NCI-H2081 (cell line): ENCODE measurements around the gene PRAMEF18.
"Not testable (repeated sequence)": the region's sequence is repeated elsewhere in the genome, so short reads cannot be mapped to it uniquely, and the experiment has no call there.

Experiments used
- DNase-seq, 2 experiments: peaks; one replicate each; lab custom pipeline; 2025; lab: John Stamatoyannopoulos, UW

The PRAMEF18 gene, protein sequence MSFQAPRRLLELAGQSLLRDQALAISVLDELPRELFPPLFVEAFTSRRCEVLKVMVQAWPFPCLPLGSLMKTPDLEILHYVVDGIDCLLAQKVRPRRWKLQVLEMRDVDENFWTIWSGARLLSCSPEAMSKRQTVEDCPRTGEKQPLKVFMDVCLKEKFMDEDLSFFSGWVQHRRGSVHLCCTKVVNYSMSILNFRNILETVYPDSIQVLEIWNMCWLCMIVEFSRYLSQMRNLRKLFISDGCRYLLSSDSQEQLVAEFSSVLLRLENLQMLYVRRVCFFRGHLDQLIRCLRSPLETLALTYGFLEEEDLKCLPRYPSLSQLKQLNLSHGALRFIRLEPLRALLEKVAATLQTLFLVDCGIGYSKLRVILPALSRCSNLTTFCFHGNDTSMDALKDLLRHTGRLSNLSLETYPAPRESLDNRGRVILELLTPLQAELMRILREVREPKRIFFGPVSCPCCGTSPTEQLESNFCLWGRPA

GRCh38 chr1:13225675-13226204, at the start of gene PRAMEF18:
TSS of gene PRAMEF18 (minus strand) at chr1:13226154. CDS start at chr1:13226106, 48 bp downstream.
- not testable (repeated sequence) for DNase-seq

GRCh38 chr1:13265124-13265523, 39.2 kb upstream of the PRAMEF18 start:
- DNase-seq, result not testable (repeated sequence)

GRCh38 chr1:13253898-13254297, 27.9 kb upstream of the PRAMEF18 start, which contains the start of gene PRAMEF5:
TSS of gene PRAMEF5 (plus strand) at chr1:13254198. CDS start at chr1:13259269, 5,071 bp downstream.
- not testable (repeated sequence) for DNase-seq

- DNase-seq, result not testable (repeated sequence)
These were observed 21.2 kb upstream of the PRAMEF18 start for GRCh38 chr1:13247122-13247521.

DNA sequence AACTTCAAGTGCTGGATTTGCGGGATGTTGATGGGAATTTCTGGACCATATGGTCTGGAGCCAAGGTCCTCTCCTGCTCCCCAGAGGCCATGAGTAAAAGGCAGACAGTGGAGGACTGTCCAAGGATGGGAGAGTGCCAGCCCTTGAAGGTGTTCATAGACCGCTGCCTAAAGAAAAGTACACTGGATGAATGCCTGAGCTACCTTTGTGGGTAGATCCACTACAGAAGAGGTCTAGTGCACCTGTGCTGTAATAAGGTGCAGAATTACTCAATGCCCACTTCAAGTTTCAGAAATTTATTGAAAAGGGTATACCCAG, 20.6 kb upstream of the PRAMEF18 start:
- not testable (repeated sequence) for DNase-seq

DNA sequence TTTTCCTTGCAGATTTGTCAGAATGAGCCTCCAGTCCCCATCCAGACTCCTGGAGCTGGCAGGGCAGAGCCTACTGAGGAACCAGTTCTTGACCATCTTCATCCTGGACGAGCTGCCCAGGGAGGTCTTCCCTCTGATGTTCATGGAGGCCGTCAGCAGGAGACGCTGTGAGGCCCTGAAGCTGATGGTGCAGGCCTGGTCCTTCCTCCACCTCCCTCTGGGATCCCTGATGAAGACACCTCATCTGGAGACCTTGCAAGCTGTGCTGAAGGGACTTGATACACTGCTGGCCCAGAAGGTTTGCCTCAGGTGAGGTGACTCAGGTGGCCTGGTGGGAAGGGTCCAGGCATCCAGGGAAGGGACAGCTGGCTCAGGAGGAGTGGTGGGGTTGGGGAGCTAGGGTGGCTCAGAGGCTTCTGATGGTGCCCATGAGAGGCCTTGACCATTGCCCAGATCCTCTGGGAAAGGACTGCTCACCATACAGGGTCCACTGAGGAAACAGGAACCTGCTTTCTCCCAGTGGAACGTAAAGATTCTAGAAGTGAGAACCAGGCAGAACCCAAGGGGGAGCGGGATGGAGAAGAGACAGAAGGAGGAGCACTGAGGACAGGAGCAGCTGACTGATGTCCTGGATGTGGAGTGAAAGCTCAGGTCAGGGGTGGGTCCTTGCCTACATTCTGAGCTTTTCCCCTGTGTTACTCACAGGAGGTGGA, 20.0 kb upstream of the PRAMEF18 start:
- DNase-seq, result not testable (repeated sequence)

DNA sequence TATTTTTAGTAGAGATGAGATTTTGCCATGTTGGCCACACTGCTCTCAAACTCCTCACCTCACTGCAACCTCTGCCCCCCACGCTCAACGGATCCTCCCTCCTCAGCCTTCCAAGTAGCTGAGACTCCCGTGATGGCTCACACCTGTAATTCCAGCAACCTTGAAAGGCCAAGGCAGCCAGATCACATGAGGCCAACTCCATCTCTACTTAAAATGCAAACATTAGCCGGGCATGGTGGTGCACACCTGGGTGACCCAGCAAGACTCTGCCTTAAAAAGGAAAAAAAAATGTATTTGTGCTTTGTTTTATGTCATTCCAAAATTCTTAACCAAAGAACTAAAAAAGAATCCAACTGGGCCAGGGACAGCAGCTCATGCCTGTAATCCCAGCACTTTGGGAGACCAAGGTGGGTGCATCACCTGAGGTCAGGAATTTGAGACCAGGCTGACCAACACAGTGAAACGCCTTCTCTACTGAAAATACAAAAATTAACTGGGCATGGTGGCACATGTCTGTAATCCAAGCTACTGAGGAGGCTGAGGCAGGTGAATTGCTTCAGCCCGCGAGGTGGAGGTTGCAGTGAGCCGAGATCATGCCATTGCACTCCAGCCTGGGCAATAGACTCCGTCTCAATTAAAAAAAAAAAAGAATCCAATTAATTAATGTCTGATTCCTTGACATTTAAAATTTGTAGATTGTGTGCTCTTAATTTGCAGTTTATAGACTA, 17.7 kb upstream of the PRAMEF18 start:
- not testable (repeated sequence) for DNase-seq

GRCh38 chr1:13239633-13240032, 13.7 kb upstream of the PRAMEF18 start:
- not testable (repeated sequence) for DNase-seq

GRCh38 chr1:13237572-13237971, 11.6 kb upstream of the PRAMEF18 start:
- not testable (repeated sequence) for DNase-seq

DNA sequence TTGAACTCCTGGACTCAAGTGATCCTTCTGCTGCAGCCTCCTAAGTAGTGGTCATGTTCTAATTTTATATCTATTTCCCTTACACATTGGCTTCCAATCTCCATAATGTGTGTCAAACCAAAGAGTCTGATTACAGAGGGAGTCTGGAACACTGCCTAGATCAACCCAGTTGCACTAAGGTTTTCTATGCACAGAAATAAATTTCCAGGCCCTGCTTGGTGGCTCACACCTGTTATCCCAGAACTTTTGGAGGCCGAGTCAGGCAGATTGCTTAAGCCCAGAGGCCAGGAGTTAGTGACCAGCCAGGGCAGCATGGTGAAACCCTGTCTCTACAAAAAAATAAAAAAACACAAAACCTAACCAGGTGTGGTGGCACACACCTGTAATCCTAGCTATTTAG, 8.1 kb upstream of the PRAMEF18 start:
- not testable (repeated sequence) for DNase-seq

GRCh38 chr1:13232056-13232455, 6.1 kb upstream of the PRAMEF18 start:
- not testable (repeated sequence) for DNase-seq

DNA sequence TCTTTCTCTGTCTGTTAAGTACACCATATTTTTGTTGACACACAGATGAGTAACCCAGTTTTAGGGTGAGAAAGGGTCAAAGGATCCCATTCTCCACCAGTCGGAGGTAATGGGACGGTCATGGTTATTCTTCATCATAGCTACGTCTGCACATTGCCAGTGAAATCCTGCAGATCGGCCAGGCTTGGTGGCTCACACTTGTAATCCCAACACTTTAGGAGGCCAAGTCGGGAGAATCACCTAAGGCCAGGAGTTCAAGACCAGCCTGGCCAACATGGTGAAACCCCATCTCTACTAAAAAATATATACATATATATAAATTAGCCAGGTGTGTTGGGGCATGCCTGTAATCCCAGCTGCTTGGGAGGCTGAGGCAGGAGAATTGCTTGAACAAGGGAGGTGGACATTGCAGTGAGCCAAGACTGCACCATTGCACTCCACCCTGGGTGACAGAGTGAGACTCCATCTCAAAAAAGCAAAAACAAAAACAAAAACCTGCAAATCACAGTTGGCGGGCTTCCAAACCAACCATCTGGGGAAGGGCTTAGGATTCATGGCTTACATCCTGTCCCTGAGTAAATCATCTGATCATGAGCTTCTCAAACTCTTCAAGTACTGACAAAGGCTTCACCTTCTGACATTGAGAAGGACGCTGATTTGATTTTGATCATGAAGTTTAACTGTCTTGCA, 5.3 kb upstream of the PRAMEF18 start:
- not testable (repeated sequence) for DNase-seq

DNA sequence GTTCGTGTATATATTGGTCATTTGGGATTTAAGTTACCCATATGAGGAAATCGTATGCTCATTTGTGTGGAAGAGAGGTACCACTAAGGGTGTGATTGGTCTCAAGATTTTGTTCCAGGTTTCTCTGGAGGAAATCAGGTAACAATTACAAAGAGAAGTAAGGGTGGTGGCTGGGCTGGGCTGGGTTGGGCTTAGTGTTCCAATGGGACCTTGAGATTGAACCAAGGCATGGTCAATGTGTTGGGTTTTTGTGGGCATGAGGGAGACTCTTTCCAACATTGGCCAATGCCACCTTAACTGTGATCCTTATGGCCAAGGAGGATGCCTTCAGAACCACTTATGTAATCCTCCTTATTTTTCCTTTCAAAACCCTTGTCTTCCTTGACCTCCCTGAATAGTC, 4.6 kb upstream of the PRAMEF18 start:
- not testable (repeated sequence) for DNase-seq

DNA sequence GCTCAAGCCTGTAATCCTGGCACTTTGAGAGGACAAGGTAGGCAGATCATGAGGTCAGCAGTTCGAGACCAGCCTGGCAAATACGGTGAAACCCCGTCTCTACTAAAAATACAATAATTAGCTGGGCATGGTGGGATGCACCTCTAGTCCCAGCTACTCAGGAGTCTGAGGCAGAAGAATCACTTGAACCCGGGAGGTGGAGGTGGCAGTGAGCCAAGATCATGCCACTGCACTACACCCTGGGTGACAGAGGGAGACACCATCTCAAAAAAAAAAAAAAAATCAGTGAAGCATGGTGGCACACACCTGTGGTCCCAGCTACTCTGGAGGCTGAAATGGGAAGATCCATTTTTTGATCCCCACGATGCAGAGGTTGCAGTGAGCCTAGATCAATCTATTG, 4.1 kb upstream of the PRAMEF18 start:
- not testable (repeated sequence) for DNase-seq

- DNase-seq, result no peak
These were observed 2.4 kb upstream of the PRAMEF18 start for GRCh38 chr1:13228343-13228781.

DNA sequence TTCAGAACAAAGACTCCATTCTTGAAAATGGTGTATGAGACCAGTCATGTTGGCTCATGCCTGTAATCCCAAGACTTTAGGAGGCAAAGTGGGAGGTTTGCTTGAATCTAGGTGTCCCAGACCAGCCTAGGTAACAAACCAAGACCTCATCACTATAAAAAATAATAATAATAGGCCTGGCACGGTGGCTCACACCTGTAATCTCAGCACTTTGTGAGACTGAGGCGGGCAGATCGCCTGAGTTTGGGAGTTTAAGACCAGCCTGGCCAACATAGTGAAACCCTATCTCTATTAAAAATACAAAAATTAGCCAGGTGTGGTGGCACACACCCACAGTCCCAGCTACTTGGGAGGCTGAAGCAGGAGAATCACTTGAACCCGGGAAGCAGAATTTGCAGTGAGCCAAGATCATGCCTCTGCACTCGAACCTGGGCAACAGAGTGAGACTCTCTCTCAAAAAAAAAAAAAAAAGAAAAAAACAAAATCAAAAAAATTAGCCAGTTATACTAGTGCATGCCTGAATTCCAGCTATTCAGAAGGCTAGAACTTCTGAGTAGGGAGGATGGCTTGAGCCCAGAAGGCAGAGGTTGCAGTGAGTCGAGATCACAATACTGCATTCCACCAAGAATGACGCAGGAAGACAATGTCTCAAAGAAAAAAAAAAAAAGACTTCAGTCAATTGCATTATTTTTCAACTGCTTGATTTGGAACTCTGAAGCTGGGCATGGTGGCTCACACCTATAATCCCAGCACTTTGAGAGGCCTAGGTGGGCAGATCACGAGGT, 1.5 kb upstream of the PRAMEF18 start:
- DNase-seq, result not testable (repeated sequence)

GRCh38 chr1:13224480-13225060, 1.4 kb downstream of the PRAMEF18 start:
- DNase-seq, result no peak

GRCh38 chr1:13222788-13223187, 3.2 kb downstream of the PRAMEF18 start:
- not testable (repeated sequence) for DNase-seq

DNA sequence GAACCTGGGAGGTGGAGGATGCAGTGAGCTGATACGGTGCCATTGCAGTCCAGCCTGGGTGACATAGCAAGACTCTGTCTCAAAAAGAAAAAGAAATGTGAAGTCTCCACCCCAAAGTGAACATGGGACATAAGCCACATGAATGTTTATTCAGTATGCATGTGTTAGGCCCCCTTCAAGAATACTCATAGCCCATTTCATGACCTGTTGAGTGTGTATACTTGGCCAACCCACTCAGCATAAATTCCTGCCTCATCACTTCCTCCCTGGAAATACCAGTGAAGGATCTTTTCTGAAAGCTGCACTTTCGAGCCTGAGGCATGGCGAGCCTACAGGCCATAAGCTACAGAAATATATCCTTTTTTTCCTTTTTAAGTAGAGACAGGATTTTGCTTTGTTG, 6.8 kb downstream of the PRAMEF18 start:
- not testable (repeated sequence) for DNase-seq

GRCh38 chr1:13216619-13217018, 9.3 kb downstream of the PRAMEF18 start:
- DNase-seq, result not testable (repeated sequence)
